Mesenchymal stem cell (in vitro differentiated cells and primary cell): ENCODE results near the gene RAP1GAP.
A peak's percentile ranks its signal among the peaks of the same experiment; 100 is the strongest.

Experiments
- DNase-seq: peaks from one replicate; pipeline ENCODE4 v3.0.0-alpha.2; 2013
- H2AFZ ChIP-seq: one replicate; pipeline ENCODE4 v1.6.1; 2013; ENCODE audit warnings: low read depth, mild to moderate bottlenecking, control low read depth, inconsistent platforms, low read length, moderate library complexity
- H2AK5ac ChIP-seq: 2 replicates; pipeline ENCODE4 v1.6.1; 2013; ENCODE audit warnings: low read length, moderate library complexity, mild to moderate bottlenecking, inconsistent platforms; ENCODE audit not compliant: severe bottlenecking
- H2BK120ac ChIP-seq: one replicate; pipeline ENCODE4 v1.6.1; 2013; ENCODE audit warnings: low read depth, mild to moderate bottlenecking, inconsistent platforms, low read length, moderate library complexity
- H2BK12ac ChIP-seq, 2 experiments: one replicate each; pipeline ENCODE4 v1.6.1; 2013; ENCODE audit warnings: inconsistent platforms in 2 of 2, low read length in 2 of 2, mild to moderate bottlenecking in 2 of 2, moderate library complexity in 2 of 2, control low read depth in 1 of 2
- H2BK15ac ChIP-seq: one replicate; pipeline ENCODE4 v1.6.1; 2013; ENCODE audit warnings: mild to moderate bottlenecking, low read depth, inconsistent platforms; ENCODE audit not compliant: poor library complexity, severe bottlenecking
- H2BK5ac ChIP-seq: 2 replicates; pipeline ENCODE4 v1.6.1; 2013; ENCODE audit warnings: low read depth, mild to moderate bottlenecking, low read length, control low read depth, inconsistent platforms; ENCODE audit not compliant: poor library complexity, severe bottlenecking
- H3K14ac ChIP-seq, 2 experiments: one replicate each; pipeline ENCODE4 v1.6.1; 2013; ENCODE audit warnings: inconsistent platforms in 2 of 2, low read length in 2 of 2, control low read depth in 1 of 2, mild to moderate bottlenecking in 1 of 2, moderate library complexity in 1 of 2
- H3K18ac ChIP-seq, 2 experiments: one replicate each; pipeline ENCODE4 v1.6.1; 2013; ENCODE audit warnings: inconsistent platforms in 2 of 2, low read length in 2 of 2, control low read depth in 1 of 2, low read depth in 1 of 2, mild to moderate bottlenecking in 1 of 2
- H3K23ac ChIP-seq, 2 experiments: one replicate each; pipeline ENCODE4 v1.6.1; 2013; ENCODE audit warnings: inconsistent platforms in 2 of 2, low read length in 2 of 2, mild to moderate bottlenecking in 2 of 2, moderate library complexity in 2 of 2, control low read depth in 1 of 2
- H3K27ac ChIP-seq: 2 replicates; pipeline ENCODE4 v1.5.1; 2013; ENCODE audit warnings: mild to moderate bottlenecking, moderate library complexity, low read length, control low read depth, inconsistent platforms; ENCODE audit not compliant: poor library complexity, severe bottlenecking
- H3K27me3 ChIP-seq, 2 experiments: 2 replicates each; pipeline versions ENCODE4 v1.6.1 to v1.7.0; 2013; ENCODE audit warnings: low read length in 2 of 2, mild to moderate bottlenecking in 2 of 2, moderate library complexity in 2 of 2, control low read depth in 1 of 2, inconsistent platforms in 1 of 2; ENCODE audit not compliant: control insufficient read depth in 1 of 2, insufficient read depth in 1 of 2
- H3K36me3 ChIP-seq, 2 experiments: 2 replicates each; pipeline versions ENCODE4 v1.6.1 to v1.7.0; 2013; ENCODE audit warnings: low read length in 2 of 2, control low read depth in 1 of 2, inconsistent platforms in 1 of 2, low read depth in 1 of 2, mild to moderate bottlenecking in 1 of 2; ENCODE audit not compliant: insufficient read depth in 2 of 2, control insufficient read depth in 1 of 2
- H3K4ac ChIP-seq, 2 experiments: one replicate each; pipeline ENCODE4 v1.6.1; 2013; ENCODE audit warnings: inconsistent platforms in 2 of 2, low read length in 2 of 2, mild to moderate bottlenecking in 2 of 2, moderate library complexity in 2 of 2, control low read depth in 1 of 2, low read depth in 1 of 2
- H3K4me1 ChIP-seq: 2 replicates; pipeline ENCODE4 v1.6.1; 2013; ENCODE audit warnings: low read depth, low read length, control low read depth; ENCODE audit not compliant: control insufficient read depth, insufficient read depth
- H3K4me2 ChIP-seq: 2 replicates; pipeline ENCODE4 v1.6.1; 2013; ENCODE audit warnings: low read length, mild to moderate bottlenecking, inconsistent platforms; ENCODE audit not compliant: poor library complexity, severe bottlenecking
- H3K4me3 ChIP-seq, 2 experiments: 2 replicates each; pipeline versions ENCODE4 v1.5.1 to v1.7.0; 2013; ENCODE audit warnings: low read length in 2 of 2, mild to moderate bottlenecking in 2 of 2, control low read depth in 1 of 2, low read depth in 1 of 2; ENCODE audit not compliant: insufficient read depth in 1 of 2
- H3K79me1 ChIP-seq: replicated peaks from 2 replicates; pipeline ENCODE4 v1.6.1; 2013; ENCODE audit warnings: mild to moderate bottlenecking, control low read depth, low read length, inconsistent platforms; ENCODE audit not compliant: poor library complexity, severe bottlenecking
- H3K9ac ChIP-seq: 2 replicates; pipeline ENCODE4 v1.7.0; 2013; ENCODE audit warnings: mild to moderate bottlenecking, low read length, moderate library complexity
- H3K9me3 ChIP-seq: 2 replicates; pipeline ENCODE4 v1.7.0; 2013; ENCODE audit warnings: mild to moderate bottlenecking, low read length; ENCODE audit not compliant: control insufficient read depth
- H4K8ac ChIP-seq: one replicate; pipeline ENCODE4 v1.6.1; 2013; ENCODE audit warnings: inconsistent platforms, mild to moderate bottlenecking, low read length, moderate library complexity
- H4K91ac ChIP-seq: one replicate; pipeline ENCODE4 v1.6.1; 2013; ENCODE audit warnings: mild to moderate bottlenecking, low read length, inconsistent platforms
- WGBS: methylation state at CpG from one replicate; pipeline ENCODE4 v1.1.7; 2013; ENCODE audit warnings: mixed read lengths; 5-methylcytosine and 5-hydroxymethylcytosine counted together

The RAP1GAP gene

DNA sequence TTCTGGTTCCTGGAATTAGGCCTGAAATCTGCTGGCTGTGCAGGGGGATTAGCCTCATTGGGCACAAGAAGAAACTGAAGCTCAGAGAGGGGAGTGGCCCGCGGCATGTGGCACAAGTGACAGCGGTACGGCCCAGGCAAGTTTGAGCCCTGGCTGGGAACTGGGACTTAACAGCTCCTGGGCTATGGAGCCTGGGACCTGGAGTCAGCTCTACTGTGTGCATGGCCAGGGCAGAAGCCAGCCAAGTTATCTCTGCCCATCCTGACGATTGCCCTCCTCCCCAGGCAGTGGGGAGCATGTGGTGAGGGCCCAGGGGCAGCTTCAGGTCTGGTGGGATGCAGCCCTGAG is 98.7 kb downstream of the RAP1GAP start:
- WGBS: 98% methylated on average over 5 of the region's 5 CpGs
- Histone ChIP-seq H2AFZ (no peak overlapping the region), H3K4me3 (no peak overlapping the region), H3K18ac (no peak overlapping the region), H2BK12ac (no peak overlapping the region), H2BK5ac (no peak overlapping the region), H3K9me3 (no peaks in the 10 kb centered on the region), H3K4me1 (peaks cover 54% of the 10 kb centered on the region), H3K14ac (no peak overlapping the region), H4K8ac (no peak overlapping the region), H3K4ac (no peak overlapping the region), H4K91ac (no peak overlapping the region), H2BK15ac (peak overlapping the region; percentile 12), H3K27me3 (no peaks in the 10 kb centered on the region), H3K79me1 (no peaks in the 10 kb centered on the region), H3K23ac (no peak overlapping the region), H3K27ac (no peak overlapping the region), H2AK5ac (no peak overlapping the region), H2BK120ac (no peak overlapping the region), H3K4me2 (no peak overlapping the region), H3K36me3 (peaks cover 0 to 3% of the 10 kb centered on the region in 2 experiments), H3K9ac (no peak overlapping the region)
- no peak for DNase-seq

DNA sequence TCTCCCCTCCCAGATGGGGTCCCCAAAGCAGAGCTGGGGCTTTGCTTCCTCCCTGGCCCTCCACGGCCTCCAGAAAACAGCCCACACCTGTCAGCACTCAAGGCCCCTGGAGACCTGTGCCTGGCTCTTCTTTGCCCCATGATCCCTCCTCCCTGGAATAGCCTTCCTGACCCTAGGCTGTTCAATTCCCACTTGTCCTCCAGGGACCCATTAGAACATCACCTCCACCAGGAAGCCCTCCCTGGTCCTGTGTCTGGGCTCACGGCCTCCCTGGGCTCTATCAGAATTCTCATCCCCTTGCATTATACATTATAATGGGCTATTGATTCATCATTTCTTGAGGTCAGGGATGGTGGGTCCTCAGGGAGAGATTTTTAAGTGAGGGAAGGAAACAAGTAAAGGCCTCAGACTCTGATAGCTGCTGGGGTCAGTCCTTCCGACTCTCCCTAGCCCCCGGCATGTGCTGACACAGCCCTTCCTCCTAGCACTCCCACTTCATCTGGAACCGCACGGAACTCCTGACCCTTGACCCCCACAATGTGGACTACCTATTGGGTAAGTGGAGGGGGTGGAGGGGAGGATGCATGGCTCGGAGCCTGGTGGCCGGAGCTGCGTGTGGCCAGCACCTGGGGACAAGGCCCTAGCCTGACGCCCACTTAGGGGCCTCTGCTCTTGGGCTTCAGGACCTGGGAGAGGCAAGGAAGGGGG is 99.2 kb downstream of the RAP1GAP start:
- Histone ChIP-seq H2AFZ (no peak overlapping the region), H3K4me1 (peaks cover 56% of the 10 kb centered on the region), H3K27me3 (no peaks in the 10 kb centered on the region), H2AK5ac (peak overlapping the region; percentile 86), H2BK120ac (no peak overlapping the region), H4K91ac (no peak overlapping the region), H3K14ac (peak overlapping the region in 1 of 2 experiments; percentile 79), H3K9ac (no peak overlapping the region), H3K4me3 (no peak overlapping the region), H3K4ac (no peak overlapping the region), H3K36me3 (peaks cover 0 to 3% of the 10 kb centered on the region in 2 experiments), H3K23ac (no peak overlapping the region), H3K79me1 (no peaks in the 10 kb centered on the region), H2BK12ac (peak overlapping the region in 1 of 2 experiments; percentile 60), H3K18ac (no peak overlapping the region), H3K27ac (no peak overlapping the region), H4K8ac (no peak overlapping the region), H2BK5ac (no peak overlapping the region), H2BK15ac (peak overlapping the region; percentile 12), H3K9me3 (no peaks in the 10 kb centered on the region), H3K4me2 (no peak overlapping the region)
- DNase-seq: no peak
- WGBS: 69% methylated on average over 5 of the region's 10 CpGs

DNA sequence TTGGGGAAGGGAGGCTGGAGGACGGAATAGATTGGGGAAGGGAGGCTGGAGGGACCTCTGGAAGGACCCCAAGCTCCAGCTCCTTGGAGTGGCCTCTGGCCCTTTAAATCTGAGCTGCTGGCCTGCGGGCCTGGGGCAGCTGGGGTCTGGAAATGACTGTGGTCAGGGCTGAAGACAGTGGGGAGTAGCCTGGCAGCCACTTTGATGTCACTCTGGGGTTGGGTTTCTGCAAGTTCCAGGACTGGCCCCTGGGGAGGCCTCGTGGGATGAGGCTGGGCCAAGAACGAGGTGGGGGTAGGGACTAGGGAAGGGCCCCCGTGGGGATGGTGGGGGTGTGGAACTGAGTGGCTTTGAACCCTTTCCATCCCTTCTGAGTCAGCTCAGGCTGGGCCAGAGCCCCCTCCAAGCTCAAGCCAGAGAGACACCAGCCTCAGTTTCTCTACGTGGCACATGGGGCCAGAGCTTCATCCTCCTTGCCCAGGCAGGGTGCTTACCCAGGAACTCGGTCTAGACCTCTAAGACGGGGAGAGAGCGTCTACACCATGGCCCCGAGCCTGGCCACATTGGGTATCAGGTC is 100.3 kb downstream of the RAP1GAP start:
- no peak overlapping the region for H2AFZ ChIP-seq
- 67% methylated on average over 10 of the region's 10 CpGs for WGBS
- no peak overlapping the region for H4K8ac ChIP-seq
- peak overlapping the region; percentile 24 for H3K9ac ChIP-seq
- no peaks in the 10 kb centered on the region for H3K9me3 ChIP-seq
- no peak overlapping the region for H2BK120ac ChIP-seq
- H2BK15ac ChIP-seq: no peak overlapping the region
- H3K4me3 ChIP-seq: no peak overlapping the region
- peaks cover 0 to 9% of the 10 kb centered on the region in 2 experiments for H3K36me3 ChIP-seq
- H3K27me3 ChIP-seq: no peaks in the 10 kb centered on the region
- H2BK5ac ChIP-seq: no peak overlapping the region
- no peak overlapping the region for H3K4me2 ChIP-seq
- H3K27ac ChIP-seq: no peak overlapping the region
- H4K91ac ChIP-seq: no peak overlapping the region
- no peak overlapping the region for H3K4ac ChIP-seq
- H2BK12ac ChIP-seq: peak overlapping the region in 1 of 2 experiments; percentile 75
- H3K14ac ChIP-seq: peak overlapping the region in 1 of 2 experiments; percentile 68
- peak overlapping the region in 1 of 2 experiments; percentile 85 for H3K18ac ChIP-seq
- no peaks in the 10 kb centered on the region for H3K79me1 ChIP-seq
- no peak for DNase-seq
- H2AK5ac ChIP-seq: peak overlapping the region; percentile 13
- H3K4me1 ChIP-seq: peaks cover 59% of the 10 kb centered on the region
- H3K23ac ChIP-seq: no peak overlapping the region

DNA sequence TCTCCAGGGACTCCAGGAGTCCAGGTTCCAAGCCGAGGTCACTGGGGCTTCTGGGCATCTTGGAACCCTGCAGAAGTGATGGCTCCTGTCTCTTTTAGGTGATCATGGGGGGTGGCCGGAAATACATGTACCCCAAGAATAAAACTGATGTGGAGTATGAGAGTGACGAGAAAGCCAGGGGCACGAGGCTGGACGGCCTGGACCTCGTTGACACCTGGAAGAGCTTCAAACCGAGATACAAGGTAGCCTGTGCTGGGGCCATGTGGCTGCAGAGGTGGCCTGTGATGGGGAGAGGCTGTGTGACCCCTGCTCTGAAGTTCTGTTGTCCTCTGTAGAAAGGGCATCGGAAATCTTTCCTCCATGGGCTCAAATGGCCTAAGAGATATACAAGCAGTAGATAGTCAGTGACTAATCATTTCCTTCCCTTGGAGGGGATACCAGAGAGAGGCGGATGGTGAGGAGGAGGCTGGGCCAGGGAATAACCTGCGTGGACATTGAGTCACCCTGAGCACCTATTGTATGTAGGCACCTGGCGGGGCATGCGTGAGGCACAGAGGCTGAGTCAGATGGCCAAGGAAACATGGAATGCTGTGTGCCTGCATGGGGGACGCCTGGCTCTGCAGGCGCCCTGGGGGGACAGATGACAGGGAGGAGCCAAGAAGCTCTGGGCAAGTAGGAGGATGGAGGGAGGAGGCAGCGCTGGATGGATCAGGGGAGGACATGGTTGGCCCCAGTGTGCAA is 101.0 kb downstream of the RAP1GAP start:
- peak overlapping the region; percentile 75 to 90 for H2BK12ac ChIP-seq
- no peaks in the 10 kb centered on the region for H3K27me3 ChIP-seq
- peak overlapping the region; percentile 24 for H3K9ac ChIP-seq
- no peak overlapping the region for H3K4me2 ChIP-seq
- H3K4me3 ChIP-seq: peak overlapping the region in 1 of 2 experiments; percentile 10
- no peaks in the 10 kb centered on the region for H3K79me1 ChIP-seq
- H4K91ac ChIP-seq: peak overlapping the region; percentile 29
- 72% methylated on average over 15 of the region's 15 CpGs for WGBS
- no peak overlapping the region for H2BK15ac ChIP-seq
- peaks cover 0 to 10% of the 10 kb centered on the region in 2 experiments for H3K36me3 ChIP-seq
- peak overlapping the region; percentile 38 to 85 for H3K18ac ChIP-seq
- peak overlapping the region; percentile 13 for H2AK5ac ChIP-seq
- peaks cover 59% of the 10 kb centered on the region for H3K4me1 ChIP-seq
- H2AFZ ChIP-seq: no peak overlapping the region
- no peak overlapping the region for H3K23ac ChIP-seq
- peak overlapping the region; percentile 27 for H4K8ac ChIP-seq
- no peak overlapping the region for H2BK120ac ChIP-seq
- H3K27ac ChIP-seq: peak overlapping the region; percentile 84
- peak; percentile 64 for DNase-seq
- peak overlapping the region; percentile 17 to 53 for H3K4ac ChIP-seq
- H3K14ac ChIP-seq: peak overlapping the region in 1 of 2 experiments; percentile 68
- H2BK5ac ChIP-seq: peak overlapping the region; percentile 74
- H3K9me3 ChIP-seq: no peaks in the 10 kb centered on the region
